Measurements from ENCODE around the gene NUP88.

NUP88 gene

GRCh38 chr17:5365831-5366230 is 53.6 kb downstream of the NUP88 start:
- no peak for DNase-seq
- in situ Hi-C loops (cut with HindIII; ENCODE audit: low pct_ligation_motif_present, low pct_unique_long_range_greater_than_20kb, low sequenced_read_pairs), result no loop called here

DNA sequence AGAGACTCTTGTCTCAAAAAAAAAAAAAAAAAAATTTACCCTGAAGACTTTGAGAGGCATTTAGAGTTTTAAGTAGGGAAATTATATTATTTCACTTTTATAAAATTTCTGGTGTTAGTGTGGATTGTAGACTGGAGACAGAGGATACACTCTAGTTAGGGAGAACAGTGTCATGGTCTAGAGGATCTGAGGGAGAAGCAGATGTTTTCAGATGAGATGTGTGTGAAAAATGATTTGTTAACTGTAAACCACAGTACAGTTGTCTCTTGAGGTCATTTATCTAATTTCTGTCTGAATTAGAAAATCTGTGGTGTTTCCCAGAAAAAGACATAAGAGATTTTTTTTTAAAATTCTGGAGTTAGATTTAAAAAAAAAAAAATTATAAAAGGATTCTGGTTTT is 54.8 kb downstream of the NUP88 start:
- in situ Hi-C loops (cut with HindIII; ENCODE audit: low pct_ligation_motif_present, low pct_unique_long_range_greater_than_20kb, low sequenced_read_pairs), result no loop called here
- no peak for DNase-seq

- in situ Hi-C loops (cut with HindIII; ENCODE audit: low pct_ligation_motif_present, low pct_unique_long_range_greater_than_20kb, low sequenced_read_pairs), result no loop called here
- no peak for DNase-seq
Observed at GRCh38 chr17:5364156-5364555, 55.3 kb downstream of the NUP88 start.

DNA sequence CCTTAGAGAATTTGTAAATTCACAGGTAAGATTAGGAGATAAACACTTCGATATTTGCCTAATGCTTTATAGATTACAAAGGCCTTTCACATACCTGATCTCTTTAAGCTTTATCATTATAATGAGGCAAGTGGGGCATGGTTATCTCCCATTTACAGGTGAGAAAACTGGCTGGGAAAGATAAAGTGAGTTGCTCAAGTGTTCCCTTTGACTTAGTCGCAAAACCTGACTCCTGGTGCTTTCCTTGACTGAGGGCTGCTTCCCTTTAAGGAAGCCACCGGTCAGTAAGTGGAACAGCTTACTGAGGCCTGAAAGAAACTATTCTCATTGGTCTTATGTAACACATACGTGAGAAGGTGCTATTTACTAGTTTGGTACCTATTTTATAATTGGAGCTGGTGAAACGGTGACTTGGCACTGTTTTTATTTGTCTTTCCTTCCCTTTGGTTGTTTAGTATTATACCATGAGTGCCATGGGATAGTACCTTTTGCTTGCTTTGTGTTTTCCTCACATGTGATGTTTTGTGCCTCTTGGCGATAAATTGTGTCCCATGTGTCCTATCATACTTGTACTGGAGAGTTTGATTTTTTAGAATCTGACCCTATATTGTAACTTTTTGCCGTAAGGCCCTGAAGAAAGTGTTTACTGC is 57.2 kb downstream of the NUP88 start:
- in situ Hi-C loops (cut with HindIII; ENCODE audit: low pct_ligation_motif_present, low pct_unique_long_range_greater_than_20kb, low sequenced_read_pairs), result no loop called here
- DNase-seq, result no peak

DNA sequence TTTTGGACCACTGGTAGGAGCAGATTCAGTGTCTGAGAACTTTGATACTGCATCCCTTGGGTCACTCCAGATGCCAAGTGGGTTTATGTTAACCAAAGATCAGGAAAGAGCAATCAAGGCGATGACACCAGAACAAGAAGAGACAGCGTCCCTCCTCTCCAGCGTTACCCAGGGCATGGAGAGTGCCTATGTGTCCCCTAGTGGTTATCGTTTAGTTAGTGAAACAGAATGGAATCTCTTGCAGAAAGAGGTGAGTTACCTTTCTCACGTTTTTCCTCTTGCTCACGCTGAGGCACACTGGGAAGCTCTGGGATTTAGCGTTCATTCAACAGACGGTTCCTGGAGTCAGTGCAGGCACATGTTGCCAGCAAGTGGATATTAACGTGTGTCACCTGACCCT is 58.0 kb downstream of the NUP88 start:
- DNase-seq, result no peak
- in situ Hi-C loops (cut with HindIII; ENCODE audit: low pct_ligation_motif_present, low pct_unique_long_range_greater_than_20kb, low sequenced_read_pairs), result no loop called here

DNA sequence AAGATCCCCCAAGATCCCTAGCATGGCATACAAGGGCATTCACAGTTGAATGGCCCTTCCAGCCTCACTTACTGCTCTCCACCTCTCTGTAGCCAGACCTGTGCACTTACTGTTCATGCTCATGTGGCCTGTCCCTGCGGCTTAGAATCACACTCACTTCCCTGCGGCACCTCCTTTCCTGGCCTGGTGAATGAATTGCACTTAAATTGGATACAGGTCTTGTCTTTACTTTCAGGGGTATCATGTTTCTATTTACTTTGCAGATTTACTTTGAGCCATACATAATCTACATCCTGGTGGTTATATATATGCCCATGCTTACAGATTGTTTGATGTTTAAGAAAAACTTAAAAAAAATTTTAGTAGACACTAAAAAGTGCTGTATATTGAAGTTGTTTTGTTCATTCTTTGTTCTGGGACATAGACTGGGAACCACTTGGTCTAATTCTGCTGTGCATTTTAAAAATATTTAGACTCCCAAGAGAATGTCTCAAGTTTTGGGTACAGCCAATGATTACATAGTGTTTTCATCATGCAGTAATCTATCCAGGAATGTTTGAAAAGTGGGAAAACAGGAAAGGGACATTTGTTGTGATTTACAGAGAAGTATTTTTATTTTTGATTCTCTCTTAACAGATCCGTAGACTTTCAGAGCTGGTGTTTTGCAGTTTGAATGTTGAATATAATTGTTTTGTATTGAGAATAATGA is 63.9 kb downstream of the NUP88 start:
- in situ Hi-C loops (cut with HindIII; ENCODE audit: low pct_ligation_motif_present, low pct_unique_long_range_greater_than_20kb, low sequenced_read_pairs), result no loop called here
- no peak for DNase-seq

DNA sequence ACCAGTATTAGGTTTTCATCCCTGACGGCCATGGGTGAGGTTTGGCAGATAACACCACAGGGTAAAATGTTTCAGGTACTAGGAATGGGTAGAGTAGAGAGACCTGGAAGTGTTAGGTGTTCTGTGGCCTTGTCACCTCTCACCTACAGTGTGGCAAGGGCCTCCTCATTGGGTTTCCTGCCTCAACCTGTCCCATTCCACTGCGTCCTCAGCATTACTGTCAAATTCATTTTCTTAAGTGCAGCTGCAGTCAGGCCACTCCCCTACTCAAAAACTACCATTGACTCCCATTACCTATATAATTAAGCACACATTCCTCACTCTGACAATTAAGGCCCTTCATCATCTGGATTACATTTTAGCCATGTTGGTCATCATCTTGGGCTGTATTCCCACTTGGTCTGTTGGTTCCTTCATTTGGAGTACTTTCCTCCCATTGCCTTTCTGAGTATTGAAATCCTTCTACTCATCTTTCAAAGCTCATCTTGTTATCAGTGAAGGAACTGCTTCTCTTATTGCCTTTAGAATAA is 64.5 kb downstream of the NUP88 start:
- DNase-seq, result no peak
- in situ Hi-C loops (cut with HindIII; ENCODE audit: low pct_ligation_motif_present, low pct_unique_long_range_greater_than_20kb, low sequenced_read_pairs), result no loop called here

DNA sequence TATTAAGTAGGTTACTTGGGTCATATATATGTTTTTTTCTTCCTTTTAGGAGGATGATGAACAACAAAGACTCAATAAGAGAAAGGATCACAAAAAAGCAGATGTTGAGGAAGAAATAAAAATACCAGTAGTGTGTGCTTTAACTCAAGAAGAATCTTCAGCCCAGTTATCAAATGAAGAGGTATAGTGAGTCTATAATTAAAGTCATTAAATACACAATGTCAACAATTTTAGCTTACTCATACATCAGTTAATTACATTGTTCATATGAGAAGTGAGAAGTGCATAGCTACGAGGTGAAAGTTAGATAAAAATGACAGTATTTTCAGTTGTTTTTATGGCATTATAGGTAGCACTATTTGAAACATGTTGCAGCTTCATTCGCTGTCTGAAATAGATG is 65.2 kb downstream of the NUP88 start:
- DNase-seq, result no peak
- in situ Hi-C loops (cut with HindIII; ENCODE audit: low pct_ligation_motif_present, low pct_unique_long_range_greater_than_20kb, low sequenced_read_pairs), result no loop called here

GRCh38 chr17:5352681-5353289 is 66.7 kb downstream of the NUP88 start:
- in situ Hi-C loops (cut with HindIII; ENCODE audit: low pct_ligation_motif_present, low pct_unique_long_range_greater_than_20kb, low sequenced_read_pairs), result no loop called here
- DNase-seq, result no peak

GRCh38 chr17:5344914-5345313 is 74.5 kb downstream of the NUP88 start:
- in situ Hi-C loops (cut with HindIII; ENCODE audit: low pct_ligation_motif_present, low pct_unique_long_range_greater_than_20kb, low sequenced_read_pairs), result no loop called here
- no peak for DNase-seq

All from ACHN (cell line).